Measurements from ENCODE around the gene INPP4A.

INPP4A gene

GRCh38 chr2:98472961-98473746, 28.5 kb downstream of the INPP4A start:
- in situ Hi-C loops (cut with HindIII; ENCODE audit: low pct_ligation_motif_present, low sequenced_read_pairs) = no loop called here
- no peak for DNase-seq
- Histone ChIP-seq H3K27ac (no peak overlapping the region), H3K4me3 (ENCODE audit: low read depth, low read length) (no peak overlapping the region), H3K36me3 (replicated peaks) (no peaks in the 10 kb centered on the region), H3K27me3 (replicated peaks) (no peaks in the 10 kb centered on the region)
- TF ChIP-seq CTCF (IDR thresholded peaks at IDR 0.05; ENCODE audit: low read depth, low read length, missing control alignments) = no peak

GRCh38 chr2:98473995-98474780, 29.5 kb downstream of the INPP4A start:
- in situ Hi-C loops (cut with HindIII; ENCODE audit: low pct_ligation_motif_present, low sequenced_read_pairs) = no loop called here
- Histone ChIP-seq H3K36me3 (replicated peaks) (no peaks in the 10 kb centered on the region), H3K4me3 (ENCODE audit: low read depth, low read length) (no peak overlapping the region), H3K27me3 (replicated peaks) (no peaks in the 10 kb centered on the region), H3K27ac (no peak overlapping the region)
- no peak for DNase-seq
- TF ChIP-seq CTCF (IDR thresholded peaks at IDR 0.05; ENCODE audit: low read depth, low read length, missing control alignments) = no peak

- Histone ChIP-seq H3K27ac (no peak overlapping the region), H3K36me3 (replicated peaks) (no peaks in the 10 kb centered on the region), H3K27me3 (replicated peaks) (no peaks in the 10 kb centered on the region), H3K4me3 (ENCODE audit: low read depth, low read length) (no peak overlapping the region)
- in situ Hi-C loops (cut with HindIII; ENCODE audit: low pct_ligation_motif_present, low sequenced_read_pairs) = no loop called here
- no peak for DNase-seq
- TF ChIP-seq CTCF (IDR thresholded peaks at IDR 0.05; ENCODE audit: low read depth, low read length, missing control alignments) = no peak
These were observed 30.4 kb downstream of the INPP4A start for GRCh38 chr2:98474979-98475632.

- Histone ChIP-seq H3K27ac (no peak overlapping the region), H3K27me3 (replicated peaks) (no peaks in the 10 kb centered on the region), H3K36me3 (replicated peaks) (no peaks in the 10 kb centered on the region), H3K4me3 (ENCODE audit: low read depth, low read length) (no peak overlapping the region)
- no peak for DNase-seq
- in situ Hi-C loops (cut with HindIII; ENCODE audit: low pct_ligation_motif_present, low sequenced_read_pairs) = no loop called here
- no peak for TF ChIP-seq CTCF (IDR thresholded peaks at IDR 0.05; ENCODE audit: low read depth, low read length, missing control alignments)
These were observed 31.7 kb downstream of the INPP4A start for GRCh38 chr2:98476192-98476868.

GRCh38 chr2:98477036-98477435, 32.4 kb downstream of the INPP4A start:
- Histone ChIP-seq H3K36me3 (replicated peaks) (no peaks in the 10 kb centered on the region), H3K4me3 (ENCODE audit: low read depth, low read length) (no peak overlapping the region), H3K27me3 (replicated peaks) (no peaks in the 10 kb centered on the region), H3K27ac (no peak overlapping the region)
- no peak for DNase-seq
- TF ChIP-seq CTCF (IDR thresholded peaks at IDR 0.05; ENCODE audit: low read depth, low read length, missing control alignments) = no peak
- in situ Hi-C loops (cut with HindIII; ENCODE audit: low pct_ligation_motif_present, low sequenced_read_pairs) = no loop called here
